Skin epidermis (tissue), 12 donors: ENCODE data around the gene IFT20.
A peak's percentile ranks its signal among the peaks of the same experiment; 100 is the strongest.

Source experiments
- H3K27ac ChIP-seq, 21 experiments: fragments of 200-600 bp; sonication (generic) in 11 of 21; one replicate each; pipeline ENCODE4 v1.5.0; 2020; ENCODE audit warnings: mild to moderate bottlenecking in 3 of 21, inconsistent platforms in 2 of 21, moderate library complexity in 2 of 21
- H3K4me3 ChIP-seq, 7 experiments: fragments of 200-600 bp; sonication (generic) in 2 of 7; one replicate each; pipeline ENCODE4 v1.5.0; 2020; ENCODE audit warnings: inconsistent platforms in 2 of 7, mild to moderate bottlenecking in 2 of 7, moderate library complexity in 1 of 7

Gene IFT20

DNA sequence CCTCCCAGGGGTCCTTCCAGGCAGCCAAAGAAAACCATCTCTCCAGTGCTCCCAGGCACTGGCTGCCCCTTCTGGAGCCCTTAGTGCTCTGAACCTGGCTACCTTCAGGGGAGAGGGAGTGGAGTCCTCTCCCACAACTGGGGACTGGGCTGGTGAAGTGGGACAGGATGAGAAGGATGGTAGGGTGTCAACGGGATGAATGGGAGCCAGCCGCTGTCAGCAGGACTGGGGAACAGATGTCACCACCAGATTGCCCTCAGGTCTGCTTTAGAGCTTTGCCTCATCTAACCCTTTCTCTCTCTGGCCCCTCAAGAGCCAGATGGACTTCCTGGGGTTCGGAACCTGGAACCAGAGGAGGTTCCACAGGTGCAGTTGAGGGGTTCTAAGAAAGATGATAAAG lies 30.2 kb upstream of the IFT20 start:
- Histone ChIP-seq H3K4me3 (no peak overlapping the region), H3K27ac (no peak overlapping the region)

DNA sequence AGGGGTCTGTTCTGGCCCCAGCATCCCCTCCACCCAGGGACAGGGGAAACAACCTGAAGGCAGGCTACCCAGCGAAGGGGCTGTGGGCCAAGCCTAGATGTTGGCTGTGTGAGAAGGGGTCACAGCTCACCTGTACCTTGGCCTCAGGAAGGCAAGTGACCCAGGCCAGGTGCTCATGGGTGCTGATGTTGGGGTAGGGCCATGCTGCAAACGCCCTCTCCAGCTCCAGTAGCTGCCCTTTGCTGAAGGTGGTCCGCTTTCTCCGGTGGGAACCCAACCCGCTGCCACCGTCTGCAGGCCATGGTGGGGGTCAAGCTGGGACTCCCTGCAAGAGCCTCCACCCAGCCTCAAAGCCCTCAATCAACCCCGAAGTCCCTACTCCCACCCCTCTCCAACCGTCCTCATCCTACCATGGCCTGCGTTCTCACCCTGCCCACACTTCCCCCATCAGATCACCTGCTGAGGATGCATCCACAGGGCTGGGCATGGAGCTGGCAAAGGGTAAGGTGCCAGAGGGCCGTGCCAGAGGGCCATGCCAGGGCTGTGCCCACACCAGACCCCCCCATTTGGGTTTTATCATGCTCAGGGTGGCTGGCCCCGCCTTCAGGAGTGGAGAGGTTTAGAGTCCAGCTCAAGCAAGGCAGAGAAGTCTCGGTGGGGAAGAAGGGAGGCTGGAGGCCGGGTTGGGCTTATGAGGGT lies 29.5 kb upstream of the IFT20 start, which contains the start of gene SEBOX:
Gene SEBOX, minus strand, starts transcription at position 535 of the 699 bp plus-strand sequence. Its CDS starts 48 bp downstream, at position 487.
- no peak within 1 kb of the TSS for H3K27ac ChIP-seq
- no peak within 1 kb of the TSS for H3K4me3 ChIP-seq

DNA sequence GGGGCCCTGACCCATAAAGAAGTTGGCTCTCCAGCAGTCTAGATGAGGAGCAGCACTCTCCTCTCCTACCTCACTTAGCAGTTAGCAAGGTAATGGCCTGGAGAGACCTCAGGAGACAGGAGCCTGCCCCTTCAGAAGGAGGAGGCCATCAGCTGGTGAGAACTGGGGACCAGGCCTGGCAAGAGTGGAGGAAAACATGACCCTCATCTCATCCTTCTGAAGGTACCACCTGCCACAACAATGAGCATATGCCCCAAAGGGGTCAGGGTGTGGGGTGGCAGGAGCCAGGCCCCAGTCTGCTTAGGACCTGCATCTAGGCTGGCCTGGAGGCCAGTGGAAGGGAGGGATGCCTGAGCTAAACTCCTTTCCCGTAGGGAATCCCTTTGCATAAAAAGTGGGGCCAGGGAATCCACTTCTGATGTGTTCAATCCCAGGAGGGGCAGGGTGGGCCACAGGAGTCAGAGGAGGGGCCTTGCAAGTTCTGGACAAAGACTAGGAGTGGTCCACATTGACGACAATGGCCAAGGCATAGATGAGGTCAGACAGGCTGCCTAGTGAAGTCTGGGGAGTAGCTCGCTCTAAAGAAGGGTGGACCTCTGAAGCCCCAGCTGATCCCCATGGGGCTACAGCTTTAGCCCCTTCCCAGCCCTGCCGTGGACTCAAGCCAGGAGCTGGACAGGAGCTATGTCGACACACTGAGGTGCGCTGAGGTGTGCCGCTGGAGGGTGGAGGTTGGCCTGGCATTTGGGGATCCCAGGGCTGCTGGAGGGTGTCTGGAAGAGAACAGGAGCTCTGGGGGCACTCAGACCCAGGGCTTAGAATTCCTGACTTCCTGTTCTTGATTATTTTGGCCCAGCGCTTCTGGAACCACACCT lies 28.7 kb upstream of the IFT20 start:
- H3K27ac ChIP-seq = no peak overlapping the region
- H3K4me3 ChIP-seq = no peak overlapping the region

DNA sequence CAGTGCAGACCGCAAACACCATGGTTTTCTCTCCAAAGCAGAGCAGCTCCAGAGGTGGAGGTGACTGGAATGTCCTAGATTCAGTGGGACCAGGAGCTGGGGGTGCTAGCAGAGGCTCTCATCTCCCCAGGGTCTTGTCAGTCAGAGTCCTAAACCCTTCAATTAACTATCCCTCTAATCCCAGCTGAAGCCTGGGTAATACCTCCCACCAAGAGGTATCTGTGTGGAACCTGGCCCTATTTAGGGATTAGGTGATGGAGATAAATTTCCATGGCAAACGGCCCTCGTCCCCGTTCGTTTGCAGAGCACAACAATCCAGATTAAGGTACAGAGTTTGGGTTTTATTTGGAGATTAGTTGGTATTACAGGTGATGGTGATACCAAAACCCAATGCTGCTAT lies 27.9 kb upstream of the IFT20 start:
- no peak overlapping the region for H3K4me3 ChIP-seq

GRCh38 chr17:28357901-28358197 lies 22.6 kb upstream of the IFT20 start:
- Histone ChIP-seq H3K4me3 (peak overlapping the region; percentile 62 to 100 (median 84)), H3K27ac (peak overlapping the region in 20 of 21 experiments; percentile 76 to 99 (median 94))

More for the DNA sequence above, 27.9 kb upstream of the IFT20 start:
- H3K27ac ChIP-seq = no peak overlapping the region

DNA sequence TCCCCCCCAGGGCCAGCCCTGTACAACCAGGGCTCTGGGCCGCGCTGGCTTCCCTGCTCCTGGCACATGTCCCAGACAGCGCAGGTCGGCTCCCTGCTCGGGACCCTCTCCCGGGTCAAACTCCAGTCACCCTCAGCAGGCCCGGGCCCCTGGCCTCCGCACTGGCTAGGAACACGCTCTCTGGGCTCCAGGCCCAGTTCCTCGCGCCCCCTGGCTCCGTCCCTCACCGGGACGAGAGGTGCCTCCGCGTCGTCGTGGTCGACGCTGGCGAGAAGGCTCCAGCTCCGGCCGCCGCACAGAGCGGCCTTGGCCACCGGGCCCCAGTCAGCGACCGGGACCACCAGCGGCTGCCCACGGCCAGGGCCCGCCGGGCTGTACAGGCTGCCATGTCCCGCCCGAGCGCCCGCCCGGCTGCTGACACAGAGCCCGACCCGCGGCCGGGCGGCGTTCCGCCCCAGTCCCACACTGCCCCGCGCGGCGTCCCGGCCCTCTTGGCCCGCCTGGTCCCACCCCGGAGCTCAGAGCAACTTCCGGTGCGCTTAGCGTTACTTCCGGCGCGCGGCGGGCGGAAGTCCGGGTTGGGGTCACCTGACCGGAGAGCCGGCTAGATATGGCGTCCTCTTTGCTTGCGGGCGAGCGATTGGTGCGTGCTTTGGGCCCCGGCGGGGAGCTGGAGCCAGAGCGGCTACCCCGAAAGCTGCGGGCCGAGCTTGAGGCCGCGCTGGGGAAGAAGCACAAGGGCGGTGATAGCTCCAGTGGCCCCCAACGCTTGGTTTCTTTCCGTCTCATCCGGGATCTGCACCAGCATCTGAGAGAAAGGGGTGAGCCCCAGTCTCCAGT lies 22.0 kb upstream of the IFT20 start, which contains the start of gene POLDIP2:
Gene POLDIP2, minus strand, starts transcription at position 467 of the 840 bp plus-strand sequence. Its CDS starts 79 bp downstream, at position 388.
- peak within 1 kb of the TSS; percentile 63 to 99 (median 94) for H3K27ac ChIP-seq
- H3K4me3 ChIP-seq = peak within 1 kb of the TSS; percentile 62 to 100 (median 84)

GRCh38 chr17:28350271-28350670 lies 15.0 kb upstream of the IFT20 start:
- no peak overlapping the region for H3K27ac ChIP-seq

DNA sequence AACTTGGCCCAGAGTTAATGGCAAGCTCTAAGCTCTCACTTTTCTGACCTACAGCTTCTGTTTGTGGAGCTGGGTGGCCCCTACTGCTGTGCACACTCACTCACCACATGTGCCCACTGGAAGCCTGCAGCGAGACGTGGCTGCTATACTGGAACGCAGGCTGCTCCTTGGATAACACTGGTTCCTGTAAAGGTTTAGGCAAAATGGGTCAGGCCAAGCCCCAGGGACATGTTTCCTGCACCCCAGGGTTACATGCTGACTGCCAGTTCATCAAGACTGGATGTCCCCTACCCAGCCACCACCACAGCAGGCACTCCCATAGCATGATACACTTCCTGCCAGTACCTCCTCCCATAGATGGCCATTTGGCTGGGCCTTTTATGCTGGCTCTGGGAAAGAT lies 13.7 kb upstream of the IFT20 start:
- no peak overlapping the region for H3K27ac ChIP-seq
- H3K4me3 ChIP-seq = no peak overlapping the region

More at GRCh38 chr17:28350271-28350670, 15.0 kb upstream of the IFT20 start:
- no peak overlapping the region for H3K4me3 ChIP-seq

DNA sequence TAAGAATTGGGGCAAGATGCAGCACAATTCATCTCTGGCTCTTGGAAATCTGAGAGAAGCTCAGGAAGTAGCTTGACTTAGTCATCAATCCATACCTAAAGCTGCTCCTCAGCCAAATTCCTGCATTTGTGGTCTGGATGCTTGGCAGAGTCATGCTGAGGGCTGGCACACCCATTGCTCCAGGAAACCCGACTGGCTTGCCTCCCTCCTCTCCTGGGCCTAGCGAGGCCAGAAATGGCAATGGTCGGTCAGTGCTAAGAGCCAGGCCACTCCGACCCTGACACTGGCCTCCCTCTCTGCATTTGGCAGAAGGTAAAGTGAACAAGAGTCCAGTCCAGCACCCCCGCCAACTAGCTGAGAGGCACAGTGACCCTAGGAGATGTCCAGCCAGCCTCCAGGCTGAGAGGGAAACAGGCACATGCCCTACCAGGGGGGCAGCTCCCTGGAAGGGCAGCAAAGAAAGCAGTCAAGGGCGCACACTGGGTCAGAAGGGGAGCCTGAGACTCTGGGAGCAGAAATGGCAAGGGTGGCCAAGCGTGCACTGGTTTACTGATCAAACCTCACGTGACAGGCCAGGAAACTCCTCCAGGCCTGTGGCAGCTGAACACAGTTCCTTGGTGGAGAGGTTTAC lies 12.1 kb upstream of the IFT20 start:
- Histone ChIP-seq H3K27ac (peak overlapping the region in 11 of 21 experiments; percentile 0 to 63 (median 46)), H3K4me3 (no peak overlapping the region)

GRCh38 chr17:28346746-28347246 lies 11.5 kb upstream of the IFT20 start:
- Histone ChIP-seq H3K4me3 (no peak overlapping the region), H3K27ac (peak overlapping the region in 5 of 21 experiments; percentile 8 to 61 (median 36))

DNA sequence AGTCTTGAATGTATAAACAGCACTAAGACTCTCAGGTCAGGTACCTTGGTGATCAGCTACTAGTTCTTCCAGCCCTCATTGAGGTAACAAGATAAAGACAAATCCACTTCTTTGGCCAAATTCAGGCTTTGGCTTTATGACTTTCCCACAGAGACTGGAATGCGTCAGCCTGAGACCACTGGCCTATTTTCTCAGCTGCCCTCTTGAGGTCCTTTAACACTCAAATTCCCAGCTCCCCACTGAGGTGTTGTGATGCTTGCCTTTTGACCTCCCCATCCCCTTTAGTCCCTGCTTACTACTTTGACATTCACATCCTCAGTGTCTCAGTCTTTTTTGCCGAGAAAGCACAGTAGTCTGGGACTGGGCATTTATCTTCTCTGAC lies 10.9 kb upstream of the IFT20 start:
- H3K27ac ChIP-seq = peak overlapping the region in 5 of 21 experiments; percentile 5 to 61 (median 35)
- H3K4me3 ChIP-seq = no peak overlapping the region

DNA sequence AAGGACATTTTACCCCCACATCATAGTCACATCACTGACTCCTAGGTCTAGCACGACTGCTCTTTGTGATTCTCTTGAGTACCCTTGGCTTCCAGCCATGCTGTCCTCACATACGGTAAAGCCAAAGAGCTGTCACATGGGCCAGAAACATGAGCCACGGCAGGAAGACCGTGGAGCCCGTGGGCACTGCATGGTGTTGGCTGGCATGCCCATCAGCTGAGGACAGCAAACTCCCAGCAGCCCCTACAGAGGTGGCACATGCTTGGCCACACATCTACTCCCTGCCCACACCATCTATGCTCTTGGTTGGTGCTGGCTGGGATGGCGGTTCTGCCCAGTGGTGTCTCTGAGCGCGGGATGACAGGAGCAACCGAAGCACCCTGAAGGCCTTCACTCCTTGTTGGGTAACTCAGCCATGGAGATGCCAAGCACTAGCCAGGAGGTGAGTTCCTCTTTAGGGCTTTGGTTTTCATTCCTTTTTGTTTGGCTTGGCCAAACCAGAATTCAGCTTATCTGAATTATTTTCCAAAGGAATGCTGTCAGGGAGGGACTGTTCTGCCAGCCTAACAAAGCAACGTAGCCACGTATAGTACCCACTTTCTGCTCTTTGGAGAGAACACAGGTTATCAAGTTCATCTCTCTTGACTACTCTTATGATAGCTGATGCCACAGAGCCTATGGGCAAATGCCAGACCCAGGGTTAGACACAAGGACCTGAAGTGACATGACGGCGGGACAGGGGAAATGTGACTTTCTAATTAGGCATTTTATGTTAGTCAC lies 10.3 kb upstream of the IFT20 start:
- Histone ChIP-seq H3K27ac (peak overlapping the region in 7 of 21 experiments; percentile 5 to 61 (median 32)), H3K4me3 (no peak overlapping the region)

DNA sequence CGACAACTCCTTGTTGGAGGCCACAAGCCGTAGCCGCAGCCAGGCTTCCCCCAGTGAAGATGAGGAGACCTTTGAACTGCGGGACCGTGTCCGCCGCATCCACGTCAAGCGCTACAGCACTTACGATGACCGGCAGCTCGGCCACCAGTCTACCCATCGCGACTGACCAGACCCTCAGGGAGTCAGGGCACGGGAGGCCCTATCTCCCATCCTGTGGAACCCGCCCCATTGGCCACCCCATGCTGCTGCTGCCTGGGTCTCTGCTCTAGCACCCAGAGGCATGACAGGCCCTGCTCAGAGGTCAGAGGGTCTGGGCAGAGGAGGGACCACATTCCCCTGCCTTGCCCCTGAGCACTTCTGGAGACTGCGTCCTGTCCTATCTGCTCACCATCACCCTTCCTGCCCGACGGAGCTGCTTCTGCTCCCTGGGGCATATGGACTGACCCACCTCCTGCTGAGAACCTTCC lies 9.2 kb upstream of the IFT20 start:
- H3K27ac ChIP-seq = no peak overlapping the region

DNA sequence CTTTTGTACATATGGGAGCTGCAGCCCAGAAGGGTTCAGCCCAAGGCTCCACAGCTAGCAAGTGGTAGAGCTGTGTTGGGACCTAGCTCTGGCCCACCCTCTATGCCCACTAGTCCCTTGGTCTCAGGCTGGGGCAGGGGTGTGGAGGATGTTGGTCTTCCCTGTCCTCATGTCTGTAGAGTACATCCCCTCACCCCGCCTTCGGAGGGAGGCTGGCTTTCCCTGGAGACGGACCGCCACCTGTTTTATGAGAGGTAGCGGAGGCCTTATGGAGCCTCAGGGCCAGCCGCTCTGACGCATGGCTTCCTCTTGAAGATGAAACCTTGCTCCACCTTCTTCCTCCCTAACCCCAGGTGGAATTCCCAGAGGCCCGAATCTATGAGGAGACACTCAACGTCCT lies 8.7 kb upstream of the IFT20 start:
- H3K27ac ChIP-seq = no peak overlapping the region
- H3K4me3 ChIP-seq = no peak overlapping the region

More for the DNA sequence above, 9.2 kb upstream of the IFT20 start:
- H3K4me3 ChIP-seq = no peak overlapping the region

- Histone ChIP-seq H3K4me3 (no peak overlapping the region), H3K27ac (peak overlapping the region in 1 of 21 experiments; percentile 25)
Measured at GRCh38 chr17:28343491-28343932, 8.2 kb upstream of the IFT20 start.

DNA sequence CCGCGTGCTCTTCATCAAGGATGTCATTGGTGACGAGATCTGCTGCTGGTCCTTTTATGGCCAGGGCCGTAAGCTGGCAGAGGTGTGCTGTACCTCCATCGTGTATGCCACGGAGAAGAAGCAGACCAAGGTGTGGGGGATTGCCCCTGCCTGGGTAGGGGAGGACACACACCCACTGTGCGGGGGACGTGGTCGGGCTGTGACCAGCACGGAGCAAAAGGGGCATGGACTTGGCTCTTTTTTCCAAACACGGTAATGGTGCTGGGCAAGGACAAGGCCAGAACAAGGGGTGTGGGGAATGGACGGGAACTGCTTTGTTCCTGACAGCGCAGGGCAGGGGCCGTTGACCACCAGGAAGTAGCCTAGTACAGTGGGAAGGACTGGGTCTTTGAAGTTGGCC lies 7.0 kb upstream of the IFT20 start:
- Histone ChIP-seq H3K27ac (peak overlapping the region in 1 of 21 experiments; percentile 32), H3K4me3 (no peak overlapping the region)

DNA sequence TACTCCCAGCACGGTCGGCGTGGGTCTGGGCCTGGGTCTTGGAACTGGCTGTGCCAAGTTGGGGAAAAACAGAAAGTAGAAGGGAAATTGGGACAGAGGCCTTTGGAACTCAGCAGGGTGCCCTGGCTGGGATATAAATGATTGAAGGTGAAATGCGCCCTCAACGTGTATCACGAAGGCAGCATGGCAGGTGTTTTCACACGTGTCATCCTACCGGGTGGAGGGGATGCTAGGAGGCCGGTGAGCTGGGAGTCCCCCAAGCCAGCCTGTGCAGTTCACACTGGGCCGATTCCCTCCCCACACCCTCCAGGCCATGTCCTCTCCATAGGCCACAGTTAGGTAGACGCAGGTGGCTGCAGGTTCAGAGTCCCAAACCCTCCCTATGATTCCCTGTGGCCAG lies 6.2 kb upstream of the IFT20 start:
- H3K27ac ChIP-seq = peak overlapping the region in 1 of 21 experiments; percentile 17

GRCh38 chr17:28340374-28340773 lies 5.1 kb upstream of the IFT20 start:
- H3K4me3 ChIP-seq = no peak overlapping the region
- H3K27ac ChIP-seq = peak overlapping the region in 3 of 21 experiments; percentile 60 to 98 (median 97)

More for the DNA sequence above, 6.2 kb upstream of the IFT20 start:
- H3K4me3 ChIP-seq = no peak overlapping the region
